22Rv1 (cell line): Measurements from ENCODE around the gene STYK1.
A peak's percentile ranks its signal among the peaks of the same experiment; 100 is the strongest.

Experiments
- CTCF ChIP-seq: fragments of 450-650 bp; IDR thresholded peaks from 2 replicates; pipeline ENCODE4 v1.5.1; 2017; ENCODE audit warnings: mild to moderate bottlenecking
- ZFX ChIP-seq: fragments of 450-650 bp; IDR thresholded peaks from 2 replicates; pipeline ENCODE4 v1.6.1; 2017; ENCODE audit warnings: antibody characterized with exemption, borderline replicate concordance

GRCh38 chr12:10607885-10608458 lies 65.9 kb downstream of the STYK1 start:
- TF ChIP-seq CTCF, result peak; percentile 58
- TF ChIP-seq ZFX, result no peak
